AG09309 (cell line): ENCODE results near the gene CPLANE1.
"Not testable (repeated sequence)": the region's sequence is repeated elsewhere in the genome, so short reads cannot be mapped to it uniquely, and the experiment has no call there.

Source experiments
- DNase-seq: peaks from one replicate; pipeline ENCODE4 v3.0.0-alpha.2; 2010; ENCODE audit warnings: low read depth
- H3K4me3 ChIP-seq: 2 replicates; pipeline ENCODE4 v1.5.1; 2011; ENCODE audit warnings: mild to moderate bottlenecking, low read depth, low read length, moderate library complexity; ENCODE audit not compliant: control insufficient read depth
- TF ChIP-seq, protein P1 (sequence below): IDR thresholded peaks from 2 replicates; pipeline ENCODE4 v1.5.1; 2011; ENCODE audit warnings: mild to moderate bottlenecking, low read depth, low read length, inconsistent platforms; ENCODE audit not compliant: insufficient read depth, control insufficient read depth; ENCODE audit errors: missing control alignments

CPLANE1 gene

GRCh38 chr5:37112383-37112991, 136.7 kb downstream of the CPLANE1 start:
- no peak for DNase-seq
- no peak overlapping the region for H3K4me3 ChIP-seq
- TF ChIP-seq, protein P1, sequence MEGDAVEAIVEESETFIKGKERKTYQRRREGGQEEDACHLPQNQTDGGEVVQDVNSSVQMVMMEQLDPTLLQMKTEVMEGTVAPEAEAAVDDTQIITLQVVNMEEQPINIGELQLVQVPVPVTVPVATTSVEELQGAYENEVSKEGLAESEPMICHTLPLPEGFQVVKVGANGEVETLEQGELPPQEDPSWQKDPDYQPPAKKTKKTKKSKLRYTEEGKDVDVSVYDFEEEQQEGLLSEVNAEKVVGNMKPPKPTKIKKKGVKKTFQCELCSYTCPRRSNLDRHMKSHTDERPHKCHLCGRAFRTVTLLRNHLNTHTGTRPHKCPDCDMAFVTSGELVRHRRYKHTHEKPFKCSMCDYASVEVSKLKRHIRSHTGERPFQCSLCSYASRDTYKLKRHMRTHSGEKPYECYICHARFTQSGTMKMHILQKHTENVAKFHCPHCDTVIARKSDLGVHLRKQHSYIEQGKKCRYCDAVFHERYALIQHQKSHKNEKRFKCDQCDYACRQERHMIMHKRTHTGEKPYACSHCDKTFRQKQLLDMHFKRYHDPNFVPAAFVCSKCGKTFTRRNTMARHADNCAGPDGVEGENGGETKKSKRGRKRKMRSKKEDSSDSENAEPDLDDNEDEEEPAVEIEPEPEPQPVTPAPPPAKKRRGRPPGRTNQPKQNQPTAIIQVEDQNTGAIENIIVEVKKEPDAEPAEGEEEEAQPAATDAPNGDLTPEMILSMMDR: no peak

GRCh38 chr5:37111426-37112382, 137.5 kb downstream of the CPLANE1 start:
- TF ChIP-seq, protein P1: no peak
- H3K4me3 ChIP-seq: no peak overlapping the region
- DNase-seq: no peak

DNA sequence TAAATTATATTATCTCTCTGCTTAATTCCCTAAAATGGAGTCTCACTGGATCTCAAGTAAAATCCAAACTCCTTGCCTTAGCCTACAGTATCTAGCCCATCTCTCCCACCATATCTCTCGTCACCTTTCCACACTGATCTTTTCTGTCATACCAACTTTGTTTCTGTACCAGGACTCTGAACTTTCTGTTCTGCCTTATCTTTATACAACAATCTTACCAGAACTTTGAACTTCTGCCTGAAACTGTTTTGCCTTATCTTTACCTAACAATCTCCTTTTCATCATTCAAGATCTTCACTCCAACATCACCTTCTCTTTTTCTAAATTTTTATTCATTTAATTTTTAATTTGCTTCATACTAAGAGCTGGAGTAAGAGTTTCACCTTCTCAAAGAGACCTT, 139.0 kb downstream of the CPLANE1 start:
- H3K4me3 ChIP-seq: no peak overlapping the region
- no peak for DNase-seq
- TF ChIP-seq, protein P1: no peak

DNA sequence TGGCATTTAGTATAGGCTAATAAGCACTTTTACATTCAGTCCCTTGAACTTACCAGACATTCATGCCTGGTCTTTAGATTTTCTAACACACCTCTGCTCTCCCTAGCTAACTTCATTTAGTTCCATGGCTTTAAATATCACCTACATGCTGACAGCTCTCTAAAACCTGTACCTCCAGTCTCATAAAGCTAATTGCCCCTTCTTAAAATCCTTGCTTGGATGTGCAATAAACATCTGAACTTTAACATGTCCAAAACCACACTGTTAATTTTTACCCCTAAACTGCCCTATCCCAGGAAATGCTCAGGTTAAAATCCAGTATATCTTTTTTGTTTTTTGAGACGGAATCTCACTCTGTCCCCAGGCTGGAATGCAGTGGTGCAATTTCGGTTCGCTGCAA, 139.8 kb downstream of the CPLANE1 start:
- H3K4me3 ChIP-seq: no peak overlapping the region
- TF ChIP-seq, protein P1: no peak
- DNase-seq: no peak

GRCh38 chr5:37103302-37103701, 145.9 kb downstream of the CPLANE1 start:
- TF ChIP-seq, protein P1: no peak
- no peak for DNase-seq
- no peak overlapping the region for H3K4me3 ChIP-seq

DNA sequence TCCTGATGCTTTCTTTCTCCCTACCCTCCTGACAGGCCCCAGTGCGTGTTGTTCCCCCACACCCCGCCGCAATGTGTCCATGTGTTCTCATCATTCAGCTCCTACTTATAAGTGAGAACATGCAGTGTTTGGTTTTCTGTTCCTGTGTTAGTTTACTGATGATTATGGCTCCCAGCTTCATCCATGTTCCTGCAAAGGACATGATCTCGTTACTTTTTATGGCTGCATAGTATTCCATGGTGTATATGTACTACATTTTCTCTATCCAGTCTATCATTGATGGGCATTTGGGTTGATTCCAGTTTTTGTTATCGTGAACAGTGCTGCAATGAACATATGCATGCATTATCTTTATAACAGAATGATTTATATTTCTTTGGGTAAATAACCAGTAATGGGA, 149.9 kb downstream of the CPLANE1 start:
- H3K4me3 ChIP-seq, DNase-seq: not testable (repeated sequence)

DNA sequence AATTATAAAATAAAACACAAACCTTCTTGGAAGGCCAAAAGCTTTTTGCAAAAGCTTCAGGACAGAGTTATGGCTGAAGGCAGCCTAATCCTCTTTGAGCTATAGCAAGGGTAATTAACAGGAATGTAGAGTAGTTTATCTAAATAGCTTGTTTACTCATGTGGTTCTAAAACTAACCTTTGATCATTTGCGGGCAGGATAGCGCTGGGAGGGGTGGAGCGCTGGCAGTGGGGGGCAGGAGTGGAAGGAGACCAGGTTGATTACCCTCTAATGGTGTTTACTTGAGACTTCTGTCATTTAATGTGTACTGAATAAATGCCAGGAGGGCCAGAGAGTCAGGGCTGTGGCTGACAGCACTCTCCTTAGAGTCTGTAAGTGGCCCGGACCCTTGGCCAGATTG, 155.4 kb downstream of the CPLANE1 start:
- DNase-seq: not testable (repeated sequence)

More for the DNA sequence above, 155.4 kb downstream of the CPLANE1 start:
- not testable (repeated sequence) for H3K4me3 ChIP-seq
